ENCODE data around the gene BCL3.

BCL3 gene

DNA sequence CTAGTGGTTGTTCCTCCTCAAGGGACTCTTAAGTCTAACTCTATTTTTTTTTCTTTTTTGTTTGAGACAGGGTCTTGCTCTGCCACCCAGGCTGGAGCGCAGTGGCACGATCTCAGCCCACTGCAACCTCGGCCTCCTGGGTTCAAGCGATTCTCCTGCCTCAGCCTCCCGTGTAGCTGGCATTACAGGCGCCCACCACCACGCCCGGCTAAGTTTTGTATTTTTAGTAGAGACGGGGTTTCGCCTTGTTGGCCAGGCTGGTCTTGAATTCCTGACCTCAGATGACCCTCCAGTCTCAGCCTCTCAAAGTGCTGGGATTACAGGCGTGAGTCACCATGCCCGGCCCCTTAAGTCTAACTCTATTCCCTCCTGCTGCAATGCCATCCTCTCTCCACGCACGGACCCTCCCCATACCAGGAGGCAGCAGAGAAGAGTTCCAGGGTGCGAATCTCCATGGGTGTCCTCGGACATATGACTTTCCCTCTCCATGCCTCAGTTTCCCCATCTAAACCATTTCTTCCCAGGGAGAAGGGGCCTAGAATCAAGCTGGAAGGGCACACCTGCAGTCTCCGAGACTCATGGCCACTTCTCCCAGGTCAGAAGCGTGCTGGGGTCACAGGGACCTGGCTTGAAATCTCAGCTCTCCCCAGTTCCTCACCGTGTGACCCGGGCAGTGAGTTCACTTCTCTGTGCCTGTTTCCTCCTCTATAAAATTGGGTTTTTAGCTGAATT, 6.0 kb upstream of the BCL3 start:
- peak; percentile 63 for DNase-seq (ENCODE audit: low read depth)

- DNase-seq (ENCODE audit: low read depth) = peak; percentile 39
Observed at GRCh38 chr19:44744871-44745332, 3.6 kb upstream of the BCL3 start.

DNA sequence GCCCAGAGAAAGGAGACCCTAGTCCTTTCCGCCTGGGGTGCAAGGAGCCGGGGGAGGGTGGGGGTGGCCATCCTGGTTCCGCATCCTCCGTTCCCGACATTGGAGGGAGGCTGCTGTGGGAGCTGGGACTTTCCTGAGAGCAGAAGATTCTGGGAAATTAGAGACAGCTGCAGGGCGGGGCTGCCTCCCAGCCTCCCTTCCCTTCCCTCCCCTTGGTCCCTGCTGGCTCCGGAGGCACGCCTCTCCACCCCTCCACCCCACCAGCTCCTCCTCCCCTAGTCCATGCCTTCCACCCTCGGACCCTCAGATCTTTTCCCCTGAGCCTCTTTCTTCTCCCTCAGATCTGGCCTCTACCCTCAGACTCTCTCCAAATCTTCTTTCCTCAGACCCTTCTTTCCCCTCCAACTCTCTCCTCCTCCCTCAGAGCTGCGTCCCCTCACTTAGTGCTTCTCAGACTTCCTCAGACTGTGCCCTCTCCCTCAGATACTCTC, 3.1 kb upstream of the BCL3 start:
- peak; percentile 75 for DNase-seq (ENCODE audit: low read depth)

DNA sequence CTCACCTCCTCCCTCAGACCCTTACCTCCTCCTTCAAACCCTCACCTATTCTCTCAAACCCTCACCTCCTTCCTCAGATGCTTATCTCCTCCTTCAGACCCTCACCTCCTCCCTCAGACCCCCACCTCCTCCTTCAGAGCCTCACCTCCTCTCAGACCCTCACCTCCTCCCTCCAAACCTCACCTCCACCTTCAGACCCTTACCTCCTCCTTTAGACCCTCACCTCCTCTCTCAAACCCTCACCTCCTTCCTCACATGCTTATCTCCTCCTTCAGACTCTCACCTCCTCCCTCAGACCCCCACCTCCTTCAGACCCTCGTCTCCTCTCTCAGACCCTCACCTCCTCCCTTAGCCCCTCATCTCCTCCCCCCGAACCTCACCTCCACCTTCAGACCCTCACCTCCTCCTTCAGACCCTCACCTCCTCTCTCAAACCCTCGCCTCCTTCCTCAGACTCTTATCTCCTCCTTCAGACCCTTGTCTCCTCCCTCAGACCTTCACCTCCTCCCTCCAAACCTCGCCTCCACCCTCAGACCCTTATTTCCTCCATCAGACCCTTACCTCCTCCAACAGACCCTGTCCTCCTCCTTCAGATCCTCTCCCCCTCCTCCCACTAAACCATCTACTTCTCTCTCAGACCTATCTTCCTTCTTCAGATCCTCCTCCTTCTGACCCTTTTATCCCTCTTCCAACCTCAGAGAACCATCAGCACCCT, 2.5 kb upstream of the BCL3 start:
- DNase-seq (ENCODE audit: low read depth) = no peak

- DNase-seq (ENCODE audit: low read depth) = no peak
Observed at GRCh38 chr19:44746616-44746945, 1.9 kb upstream of the BCL3 start.

- DNase-seq (ENCODE audit: low read depth) = peak; percentile 97
Observed at GRCh38 chr19:44746946-44747738, 1.4 kb upstream of the BCL3 start.

DNA sequence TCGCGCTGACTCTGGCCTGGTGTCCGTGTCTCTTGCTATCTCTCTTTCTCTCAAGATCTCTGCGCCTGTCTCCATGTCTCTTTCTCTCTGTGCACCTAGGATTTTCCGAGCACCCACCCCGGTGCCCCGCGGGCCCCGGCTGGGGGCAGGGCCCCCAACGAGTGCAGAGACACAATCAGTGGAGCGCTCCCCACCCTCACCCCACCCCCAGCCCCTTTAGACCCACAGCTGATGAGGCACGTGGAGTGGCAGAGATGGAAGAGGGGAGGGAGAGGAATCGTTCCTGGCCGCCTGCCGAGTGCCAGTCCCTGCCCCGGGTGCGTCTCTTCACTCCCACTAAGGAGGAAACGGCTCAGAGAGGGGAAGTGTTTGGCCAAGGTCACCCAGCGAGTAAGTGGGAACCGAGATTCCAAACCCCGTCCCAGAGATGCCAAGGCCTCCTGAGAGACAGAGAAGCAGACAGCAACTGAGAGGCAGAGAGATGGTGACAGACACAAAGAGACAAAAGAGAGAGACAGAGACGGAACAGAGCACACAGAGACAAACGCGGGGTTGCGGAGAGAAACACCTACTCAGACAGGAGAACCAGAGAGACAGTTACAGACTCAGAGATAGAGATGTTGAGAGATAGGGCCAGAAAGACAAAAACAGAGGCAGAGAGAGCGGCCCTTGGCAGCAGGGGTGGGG, 626 bp upstream of the BCL3 start:
- DNase-seq (ENCODE audit: low read depth) = peak; percentile 65

- no peak for DNase-seq (ENCODE audit: low read depth)
Observed at GRCh38 chr19:44749292-44749691, 784 bp downstream of the BCL3 start.

DNA sequence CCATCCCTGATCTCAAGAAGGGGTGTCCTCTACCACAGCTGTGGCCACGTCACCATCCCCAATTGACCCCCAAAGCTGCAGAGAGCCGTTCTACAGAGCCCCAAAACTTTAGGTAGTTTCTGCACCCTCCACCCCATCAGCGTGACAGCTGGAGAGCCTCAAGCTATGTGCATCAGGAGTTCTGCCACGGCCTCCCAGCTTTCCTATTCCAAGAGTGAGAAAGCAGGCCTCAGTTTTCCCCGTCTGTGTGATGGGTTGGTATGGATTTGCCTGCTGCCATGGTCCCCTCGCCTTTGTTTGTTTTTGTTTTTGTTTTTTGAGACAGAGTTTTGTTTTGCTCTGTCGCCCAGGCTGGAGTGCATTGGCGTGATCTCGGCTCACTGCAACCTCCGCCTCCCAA, 1.5 kb downstream of the BCL3 start:
- no peak for DNase-seq (ENCODE audit: low read depth)

DNA sequence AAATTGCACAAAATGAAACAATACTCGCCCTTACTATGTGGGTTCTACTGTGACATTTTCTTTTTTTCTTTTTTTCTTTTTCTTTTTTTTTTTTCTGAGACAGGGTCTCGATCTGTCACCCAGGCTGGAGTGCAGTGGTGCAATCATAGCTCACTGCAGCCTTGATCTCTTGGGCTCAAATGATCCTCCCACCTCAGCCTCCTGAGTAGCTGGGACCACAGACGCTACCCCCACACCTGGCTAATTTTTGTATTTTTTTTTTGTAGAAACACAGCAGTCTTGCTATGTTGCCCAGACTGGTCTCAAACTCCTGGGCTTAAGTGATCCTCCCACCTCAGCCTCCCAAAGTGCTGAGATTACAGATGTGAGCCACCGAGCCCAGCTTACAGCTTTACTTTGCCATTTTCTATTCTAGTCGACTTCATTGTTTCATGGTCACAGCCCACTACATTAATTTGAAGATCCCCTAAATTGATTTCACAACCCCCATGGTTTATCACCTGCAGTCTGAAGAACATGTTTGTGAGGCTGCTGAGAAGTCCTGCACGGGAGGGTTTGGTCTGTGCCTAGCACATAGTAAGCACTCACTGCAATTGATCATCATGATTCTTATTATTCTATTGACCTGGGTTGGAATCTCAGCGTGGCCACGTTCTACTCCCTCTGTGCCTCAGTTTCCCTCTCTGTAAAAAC, 3.8 kb downstream of the BCL3 start:
- no peak for DNase-seq (ENCODE audit: low read depth)

GRCh38 chr19:44752816-44753625, 4.5 kb downstream of the BCL3 start:
- peak; percentile 99 for DNase-seq (ENCODE audit: low read depth)

DNA sequence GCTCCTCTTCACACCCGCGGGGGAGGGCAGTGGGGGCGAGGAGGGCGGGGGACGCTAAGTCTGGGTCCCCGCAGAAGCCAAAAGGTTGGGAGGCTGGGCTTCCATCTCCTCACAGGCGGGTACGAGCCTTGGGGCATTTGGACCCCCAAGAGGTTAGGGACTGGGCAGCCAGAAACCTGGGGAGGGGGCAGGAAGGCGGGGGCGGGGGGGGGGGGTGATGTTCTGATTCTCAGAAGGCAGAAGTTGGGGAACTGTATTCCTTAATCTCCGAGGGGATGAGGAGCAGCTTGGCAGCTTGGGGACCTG, 5.1 kb downstream of the BCL3 start:
- no peak for DNase-seq (ENCODE audit: low read depth)

- peak; percentile 93 for DNase-seq (ENCODE audit: low read depth)
Observed at GRCh38 chr19:44753932-44754749, 5.6 kb downstream of the BCL3 start.

DNA sequence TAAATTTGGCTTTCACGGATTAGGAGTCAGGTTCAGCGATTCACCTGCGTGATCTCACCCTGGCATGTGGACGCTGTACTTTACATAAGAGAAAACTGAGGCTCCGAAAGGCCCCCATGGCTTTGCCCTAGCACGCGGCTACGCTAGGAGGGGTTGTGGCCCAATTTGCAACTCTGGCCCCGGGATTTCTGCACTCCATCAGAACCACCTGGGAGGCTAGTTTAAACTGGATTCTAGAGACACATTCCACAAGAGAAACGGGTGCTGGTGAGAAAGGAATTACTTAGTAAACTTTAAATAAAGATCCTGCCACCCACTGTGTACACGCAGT, 6.2 kb downstream of the BCL3 start:
- no peak for DNase-seq (ENCODE audit: low read depth)

DNA sequence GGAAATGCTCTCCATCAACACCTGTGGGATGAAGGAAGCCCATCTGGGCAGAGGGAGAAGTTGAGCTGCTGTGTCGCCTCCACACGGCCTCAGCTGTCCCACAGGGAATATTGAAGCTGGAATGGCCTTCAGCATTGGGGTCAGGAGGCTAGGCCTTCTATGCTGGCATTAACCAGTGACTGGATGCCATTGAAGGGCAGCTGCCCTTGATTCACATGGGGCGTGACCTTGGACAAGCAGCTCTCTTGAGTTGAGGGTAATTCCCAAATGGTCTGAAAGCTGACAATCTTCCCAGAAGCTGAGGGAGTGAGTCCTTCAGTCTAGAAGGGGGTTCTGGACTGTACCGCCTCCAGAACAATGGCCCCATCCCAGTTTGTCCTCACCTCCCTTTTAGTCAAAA, 6.7 kb downstream of the BCL3 start:
- no peak for DNase-seq (ENCODE audit: low read depth)

DNA sequence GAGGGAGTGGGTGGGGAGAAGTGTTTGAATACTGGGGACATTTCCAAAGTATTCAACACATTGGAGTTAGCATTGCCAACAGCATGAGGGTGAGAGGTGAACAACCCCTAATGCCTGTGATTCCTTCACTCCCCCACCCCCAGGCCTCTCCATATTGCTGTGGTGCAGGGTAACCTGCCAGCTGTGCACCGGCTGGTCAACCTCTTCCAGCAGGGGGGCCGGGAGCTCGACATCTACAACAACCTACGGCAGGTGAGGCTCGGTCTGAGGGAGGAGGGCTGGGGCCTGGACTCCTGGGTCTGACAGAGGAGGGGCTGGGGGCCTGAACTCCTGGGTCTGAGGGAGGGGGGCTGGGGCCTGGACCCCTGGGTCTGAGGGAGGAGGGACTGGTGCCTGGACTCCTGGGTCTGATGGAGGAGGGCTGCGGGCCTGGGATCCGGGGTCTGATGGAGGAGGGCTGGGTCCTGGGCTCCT, 7.6 kb downstream of the BCL3 start:
- DNase-seq (ENCODE audit: low read depth) = no peak

DNA sequence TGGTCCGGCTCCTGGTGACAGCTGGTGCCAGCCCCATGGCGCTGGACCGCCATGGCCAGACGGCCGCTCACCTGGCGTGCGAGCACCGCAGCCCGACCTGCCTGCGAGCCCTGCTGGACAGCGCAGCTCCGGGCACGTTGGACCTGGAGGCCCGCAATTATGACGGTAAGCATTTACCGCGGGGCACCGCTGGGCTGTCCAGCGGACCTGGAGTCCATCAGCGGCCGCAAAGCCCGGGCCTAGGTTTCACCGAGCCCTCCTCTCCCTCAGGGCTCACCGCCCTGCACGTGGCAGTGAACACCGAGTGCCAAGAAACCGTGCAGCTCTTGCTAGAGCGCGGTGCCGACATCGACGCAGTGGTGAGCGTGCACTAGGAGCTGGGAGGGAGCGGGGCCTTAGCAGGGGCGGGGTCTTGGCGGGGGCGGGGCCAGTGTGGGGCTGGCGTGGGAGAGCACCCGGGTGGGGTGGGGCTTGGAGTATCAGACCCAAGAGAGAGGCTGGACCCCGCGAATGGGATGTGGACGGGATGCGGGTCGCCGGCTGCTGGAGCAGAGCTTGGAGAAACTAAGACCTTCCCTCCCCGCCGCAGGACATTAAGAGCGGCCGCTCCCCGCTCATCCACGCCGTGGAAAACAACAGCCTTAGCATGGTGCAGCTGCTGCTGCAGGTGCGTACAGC, 8.7 kb downstream of the BCL3 start:
- DNase-seq (ENCODE audit: low read depth) = peak; percentile 87

DNA sequence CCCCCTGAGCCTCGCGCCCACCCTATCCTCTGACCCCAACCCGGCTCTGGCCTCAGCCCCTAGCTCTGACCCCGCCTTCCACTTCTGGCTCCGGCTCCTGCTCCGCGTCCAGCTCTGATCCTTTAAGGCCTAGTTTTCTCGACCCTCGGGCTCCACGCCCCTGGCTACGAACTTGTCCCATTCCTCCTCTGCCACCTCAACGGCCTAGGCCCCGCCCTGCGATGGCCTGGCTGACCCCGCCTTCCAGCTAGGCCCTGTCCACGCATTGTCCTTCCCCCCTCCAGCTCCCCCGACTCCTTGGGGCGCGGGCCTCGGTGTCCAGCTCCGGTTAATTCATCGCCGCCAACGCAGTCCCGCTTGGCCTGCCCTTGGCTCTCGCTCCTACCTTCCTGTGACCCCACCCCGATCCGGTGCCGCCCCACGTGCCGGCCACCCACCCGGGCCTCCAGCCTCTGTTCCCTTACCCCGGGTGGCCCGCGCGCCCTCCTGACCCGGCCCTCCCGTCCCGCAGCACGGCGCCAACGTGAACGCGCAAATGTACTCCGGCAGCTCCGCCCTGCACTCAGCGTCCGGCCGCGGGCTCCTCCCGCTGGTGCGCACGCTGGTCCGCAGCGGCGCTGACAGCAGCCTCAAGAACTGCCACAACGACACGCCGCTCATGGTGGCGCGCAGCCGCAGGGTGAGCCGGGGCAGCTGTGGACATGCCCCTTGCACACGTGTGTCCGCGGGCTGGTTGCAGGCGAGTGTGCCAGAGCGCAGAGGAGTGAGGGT, 9.4 kb downstream of the BCL3 start:
- DNase-seq (ENCODE audit: low read depth) = peak; percentile 74

- DNase-seq (ENCODE audit: low read depth) = no peak
Observed at GRCh38 chr19:44758596-44758995, 10.1 kb downstream of the BCL3 start.

Measured in iris pigment epithelial cell (primary cell).